IPS-11a (cell line): ENCODE data around the gene SPTAN1.

Source experiments
- H3K4me3 ChIP-seq: one replicate; pipeline ENCODE4 v1.5.1; 2013; ENCODE audit warnings: low read depth, low read length, control low read depth

The SPTAN1 gene

DNA sequence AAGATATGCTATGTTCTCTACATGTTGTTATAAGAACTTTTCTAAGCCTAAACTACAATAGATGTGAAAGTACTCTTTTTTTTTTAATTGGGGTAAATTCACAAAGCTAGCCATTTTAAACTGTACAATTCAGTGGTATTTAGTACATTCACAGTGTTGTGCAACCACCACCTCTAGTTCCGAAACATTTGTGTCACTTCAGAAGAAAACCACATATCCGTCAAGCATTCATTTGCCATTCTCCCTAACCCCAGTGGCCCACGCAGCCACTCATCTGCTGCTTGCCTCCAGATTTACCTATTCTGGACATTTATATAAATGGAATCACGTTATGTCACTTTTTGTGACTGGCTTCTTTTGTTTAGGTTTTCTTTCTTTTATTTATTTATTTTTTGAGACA, 43.1 kb downstream of the SPTAN1 start:
- H3K4me3 ChIP-seq, result no peak overlapping the region

DNA sequence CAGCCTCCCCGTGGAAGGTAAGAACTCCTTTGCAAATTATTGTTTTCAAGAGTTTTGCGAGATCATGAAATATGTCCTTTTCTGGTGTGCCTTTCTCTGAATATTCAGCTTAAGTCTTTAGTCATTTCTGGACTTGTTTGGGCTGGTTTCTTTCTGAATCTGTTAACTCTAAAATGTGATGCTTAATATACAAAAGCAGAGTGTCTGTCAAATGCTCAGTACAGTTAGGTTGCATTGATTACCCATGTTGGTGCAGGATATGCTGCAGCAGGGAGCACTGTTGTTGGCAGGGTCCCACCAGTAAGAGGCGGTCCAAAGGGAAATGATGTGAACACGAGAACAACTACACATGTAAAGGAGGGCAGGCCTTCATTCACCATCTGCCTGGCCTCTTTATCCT, 47.7 kb downstream of the SPTAN1 start:
- H3K4me3 ChIP-seq, result no peak overlapping the region

- H3K4me3 ChIP-seq, result no peak overlapping the region
Observed at GRCh38 chr9:128603697-128604096, 51.3 kb downstream of the SPTAN1 start.

- H3K4me3 ChIP-seq, result no peak overlapping the region
Observed at GRCh38 chr9:128607642-128608350, 55.4 kb downstream of the SPTAN1 start.

DNA sequence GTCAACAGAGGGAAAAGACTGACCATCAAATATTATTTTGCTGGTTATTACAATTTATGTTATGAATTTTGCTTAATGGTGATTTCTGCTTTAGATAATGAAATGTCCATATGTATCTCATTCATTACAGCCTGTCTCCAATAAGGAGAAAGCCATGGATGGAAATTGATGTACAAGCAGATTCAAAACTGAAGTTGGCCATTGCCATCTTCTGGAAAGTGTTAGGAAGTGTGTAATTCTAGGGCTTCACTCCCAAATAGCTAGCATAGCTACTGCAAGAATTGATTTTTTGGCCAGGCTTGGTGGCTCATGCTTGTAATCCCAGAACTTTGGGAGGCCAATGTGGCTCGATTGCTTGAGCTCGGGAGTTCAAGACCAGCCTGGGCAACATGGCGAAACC, 58.5 kb downstream of the SPTAN1 start:
- H3K4me3 ChIP-seq, result no peak overlapping the region

GRCh38 chr9:128611600-128612394, 59.4 kb downstream of the SPTAN1 start:
- H3K4me3 ChIP-seq, result no peak overlapping the region

GRCh38 chr9:128614728-128615127, 62.3 kb downstream of the SPTAN1 start:
- H3K4me3 ChIP-seq, result no peak overlapping the region

DNA sequence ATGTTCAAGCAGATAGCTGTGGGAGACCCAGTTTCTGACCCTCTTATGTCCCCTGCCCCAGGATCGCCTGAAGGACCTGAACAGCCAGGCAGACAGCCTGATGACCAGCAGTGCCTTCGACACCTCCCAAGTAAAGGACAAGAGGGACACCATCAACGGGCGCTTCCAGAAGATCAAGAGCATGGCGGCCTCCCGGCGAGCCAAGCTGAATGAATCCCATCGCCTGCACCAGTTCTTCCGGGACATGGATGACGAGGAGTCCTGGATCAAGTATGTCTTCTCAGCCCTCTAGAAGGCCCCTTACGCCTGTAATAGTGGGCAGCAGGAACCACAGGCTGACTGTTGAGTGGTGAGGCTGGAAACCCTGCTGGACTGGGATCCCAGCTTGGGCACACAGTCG, 63.2 kb downstream of the SPTAN1 start:
- H3K4me3 ChIP-seq, result no peak overlapping the region

DNA sequence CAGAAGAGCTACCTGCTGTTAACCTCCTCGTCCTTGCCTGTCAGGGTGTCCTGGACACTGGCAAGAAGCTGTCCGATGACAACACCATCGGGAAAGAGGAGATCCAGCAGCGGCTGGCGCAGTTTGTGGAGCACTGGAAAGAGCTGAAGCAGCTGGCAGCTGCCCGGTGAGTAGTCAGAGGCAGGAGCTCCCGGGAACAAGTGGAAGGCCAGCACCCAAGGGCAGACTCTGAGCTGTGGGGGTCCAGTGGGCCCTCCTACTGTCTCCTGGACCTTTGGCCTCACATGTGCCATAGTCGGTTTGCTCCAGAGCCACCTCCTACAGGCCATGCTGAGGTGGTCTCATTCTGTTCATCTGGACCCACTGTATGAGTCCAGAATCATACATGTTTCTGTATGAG, 65.6 kb downstream of the SPTAN1 start:
- H3K4me3 ChIP-seq, result no peak overlapping the region

GRCh38 chr9:128619127-128619526, 66.7 kb downstream of the SPTAN1 start:
- no peak overlapping the region for H3K4me3 ChIP-seq

GRCh38 chr9:128619779-128620178, 67.4 kb downstream of the SPTAN1 start:
- H3K4me3 ChIP-seq, result no peak overlapping the region

DNA sequence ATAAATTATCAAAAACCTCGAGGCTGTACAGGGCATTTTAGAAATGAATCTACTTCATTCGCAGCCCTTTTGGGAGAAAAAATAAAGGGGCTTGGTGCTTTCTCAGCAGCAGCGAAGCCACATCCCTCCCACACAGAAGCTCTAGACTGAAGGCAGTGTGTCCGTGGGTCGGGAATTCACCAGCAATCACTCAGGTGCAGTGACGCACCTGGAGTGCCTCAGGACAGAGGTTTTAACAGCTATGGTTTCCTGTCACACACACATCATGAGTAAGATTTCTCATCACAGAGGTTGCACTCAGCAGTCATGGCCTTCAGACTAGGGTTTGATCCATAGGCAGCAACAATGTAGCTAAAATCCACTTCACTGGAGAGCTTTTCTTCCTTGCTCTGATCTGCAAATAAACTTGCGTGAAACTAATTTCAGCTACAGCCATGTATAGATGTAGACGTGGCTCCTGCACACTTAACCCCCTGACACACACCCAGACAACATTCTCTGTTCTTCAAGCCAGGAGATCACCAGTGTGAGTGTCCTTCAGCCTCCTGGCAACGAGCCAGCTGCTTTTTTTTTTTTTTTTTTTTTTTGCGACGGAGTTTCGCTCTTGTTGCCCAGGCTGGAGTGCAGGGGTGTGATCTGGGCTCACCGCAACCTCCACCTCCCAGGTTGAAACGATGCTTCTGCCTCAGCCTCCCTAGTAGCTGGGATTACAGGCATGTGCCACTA, 69.5 kb downstream of the SPTAN1 start:
- no peak overlapping the region for H3K4me3 ChIP-seq

DNA sequence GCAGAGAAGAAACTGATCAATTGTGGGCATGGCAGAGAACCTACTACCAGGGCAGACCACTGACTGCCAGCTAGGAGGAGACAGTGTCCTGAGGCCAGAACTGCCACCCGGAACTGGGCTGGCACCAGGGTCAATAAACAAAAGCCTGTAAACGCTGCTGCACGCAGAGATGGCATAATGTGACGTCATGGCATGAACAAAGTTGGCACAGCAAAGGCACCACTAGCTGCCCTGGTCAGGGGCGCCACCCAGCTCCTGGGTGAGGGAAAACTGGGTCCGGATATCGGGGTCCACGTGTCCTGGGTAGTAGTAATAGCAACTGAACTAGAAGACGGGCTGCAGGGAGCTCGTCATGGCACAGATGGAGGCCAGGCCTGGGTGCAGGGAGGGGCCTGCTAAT, 72.2 kb downstream of the SPTAN1 start:
- H3K4me3 ChIP-seq, result no peak overlapping the region

DNA sequence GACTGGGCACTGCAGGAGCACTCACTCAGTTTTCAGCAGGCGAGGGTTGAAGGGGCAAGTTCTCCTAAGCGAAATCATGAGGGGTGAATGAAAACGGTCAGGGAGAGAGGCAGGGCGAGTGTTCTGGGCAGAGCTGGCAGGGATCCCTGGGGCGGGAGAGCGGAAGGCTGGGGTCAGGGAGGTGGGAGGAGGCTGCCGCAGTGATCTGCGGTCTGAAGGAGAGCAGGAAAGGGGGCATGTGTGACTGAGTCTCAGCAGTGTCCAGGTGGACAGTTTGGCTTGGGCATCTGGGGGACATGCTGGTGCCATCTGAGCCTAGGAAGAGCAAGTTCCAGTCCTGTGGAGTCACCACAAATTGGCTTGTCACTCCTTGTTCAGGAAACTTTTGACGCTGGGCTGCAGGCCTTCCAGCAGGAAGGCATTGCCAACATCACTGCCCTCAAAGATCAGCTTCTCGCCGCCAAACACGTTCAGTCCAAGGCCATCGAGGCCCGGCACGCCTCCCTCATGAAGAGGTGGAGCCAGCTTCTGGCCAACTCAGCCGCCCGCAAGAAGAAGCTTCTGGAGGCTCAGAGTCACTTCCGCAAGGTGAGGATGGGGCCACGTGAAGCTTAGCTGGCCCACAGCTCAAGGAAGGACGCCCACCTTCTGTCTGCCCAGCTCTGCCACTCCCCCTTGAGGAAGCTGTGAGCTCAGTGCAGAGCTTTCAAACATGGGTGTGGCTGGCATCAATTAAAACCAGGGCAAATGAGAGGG, 73.2 kb downstream of the SPTAN1 start:
- no peak overlapping the region for H3K4me3 ChIP-seq

DNA sequence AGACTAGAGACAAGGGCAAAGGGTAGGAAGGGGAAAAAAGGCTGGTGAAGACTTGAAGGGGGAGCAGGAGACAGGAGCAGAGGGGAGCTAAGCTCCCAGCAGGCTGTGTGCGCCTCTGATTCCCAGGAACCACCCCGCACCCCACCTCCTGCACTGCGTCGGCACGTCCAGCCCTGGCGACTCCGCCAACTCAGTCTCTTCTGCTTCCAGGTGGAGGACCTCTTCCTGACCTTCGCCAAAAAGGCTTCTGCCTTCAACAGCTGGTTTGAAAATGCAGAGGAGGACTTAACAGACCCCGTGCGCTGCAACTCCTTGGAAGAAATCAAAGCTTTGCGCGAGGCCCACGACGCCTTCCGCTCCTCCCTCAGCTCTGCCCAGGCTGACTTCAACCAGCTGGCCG, 73.8 kb downstream of the SPTAN1 start:
- no peak overlapping the region for H3K4me3 ChIP-seq

DNA sequence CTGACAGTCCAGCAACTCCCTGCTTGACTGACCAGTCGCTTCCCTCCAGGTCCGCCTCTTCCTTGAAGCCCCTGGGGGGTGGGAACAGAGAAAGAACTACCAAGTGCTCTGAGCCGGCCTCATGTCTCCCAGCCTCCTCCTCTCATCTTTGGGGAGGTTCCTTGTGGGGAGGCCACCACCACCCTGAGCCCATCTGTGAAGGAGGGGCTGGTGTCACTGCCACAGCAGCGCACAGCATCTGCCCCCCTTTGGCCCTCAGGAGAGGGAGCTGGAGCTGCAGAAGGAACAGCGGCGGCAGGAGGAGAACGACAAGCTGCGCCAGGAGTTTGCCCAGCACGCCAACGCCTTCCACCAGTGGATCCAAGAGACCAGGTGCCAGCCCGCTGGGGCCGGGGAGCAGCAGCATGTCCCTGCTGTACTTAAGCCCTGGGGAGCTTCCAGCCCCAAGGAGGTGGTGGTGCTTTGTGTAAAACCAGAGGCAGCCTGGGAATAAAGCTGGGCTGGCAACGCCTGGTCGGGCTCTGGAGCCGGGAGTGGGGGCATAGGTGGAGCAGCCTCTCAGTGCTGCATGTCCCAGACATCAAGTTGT, 74.8 kb downstream of the SPTAN1 start:
- no peak overlapping the region for H3K4me3 ChIP-seq

DNA sequence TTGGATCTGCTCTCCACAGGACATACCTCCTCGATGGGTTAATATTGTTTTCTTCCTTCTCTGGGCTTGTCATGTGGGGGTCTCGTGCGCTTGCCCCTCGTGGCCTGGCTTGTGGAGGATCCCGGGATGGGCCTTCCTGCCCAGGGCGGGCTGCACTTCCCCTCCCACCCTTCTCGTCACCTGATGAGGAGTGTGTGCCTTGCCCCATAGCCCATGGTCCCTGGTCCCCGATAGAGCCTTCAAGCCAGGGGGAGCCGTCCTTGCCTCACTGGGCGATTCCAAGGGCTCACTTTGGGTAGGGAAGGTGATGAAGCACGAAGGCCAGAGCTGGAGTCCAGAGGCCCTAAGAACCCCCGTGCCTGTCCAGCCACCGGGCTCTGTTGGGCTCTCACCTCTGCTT, 75.5 kb downstream of the SPTAN1 start:
- H3K4me3 ChIP-seq, result no peak overlapping the region

DNA sequence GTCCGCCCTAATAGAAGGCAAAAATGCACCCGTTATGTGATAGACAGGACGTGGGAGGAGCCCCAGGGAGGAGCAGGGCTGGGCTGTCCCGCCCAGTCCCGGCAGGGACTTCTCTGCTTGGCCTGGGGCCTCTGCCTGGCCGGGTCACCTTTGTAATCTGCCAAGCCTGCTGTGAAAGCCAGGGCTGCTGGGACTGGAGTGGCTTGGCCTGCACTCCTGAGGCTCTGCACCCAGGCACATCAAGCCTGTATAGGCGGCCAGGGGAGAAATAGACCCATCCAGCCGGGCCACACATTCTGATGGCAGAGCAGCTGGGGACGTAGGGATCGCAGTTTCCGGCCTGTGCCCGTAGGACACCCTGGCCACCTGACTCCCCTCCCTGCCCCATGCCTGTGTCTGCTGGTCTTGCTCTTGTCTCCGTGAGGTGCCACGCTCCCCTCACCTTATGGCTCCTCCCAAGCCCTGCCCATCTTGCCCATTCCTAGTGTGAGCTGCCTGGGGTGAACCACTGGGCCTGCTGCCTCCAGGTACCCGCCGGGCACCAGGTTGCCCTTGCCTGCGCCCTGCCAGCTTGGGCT, 76.2 kb downstream of the SPTAN1 start:
- H3K4me3 ChIP-seq, result no peak overlapping the region

DNA sequence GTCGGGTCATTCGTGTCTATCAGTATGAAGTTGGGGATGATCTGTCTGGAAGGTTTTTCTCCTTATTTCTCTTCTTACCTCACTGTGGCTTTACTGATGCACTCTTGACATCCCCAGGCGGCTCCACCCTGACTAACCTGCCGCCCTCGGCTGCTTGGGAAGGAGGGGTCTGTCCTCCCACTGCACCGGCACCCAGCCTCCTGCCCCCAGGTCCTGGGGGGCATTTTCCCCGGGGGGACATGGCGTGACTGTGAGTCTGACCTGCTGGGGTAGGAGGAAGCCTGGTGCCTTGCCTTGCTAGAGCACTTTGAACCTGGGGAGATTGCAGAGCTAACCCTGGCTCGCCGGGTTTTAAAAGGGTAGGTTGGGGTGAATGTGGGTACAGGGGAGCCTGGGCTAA, 76.7 kb downstream of the SPTAN1 start:
- H3K4me3 ChIP-seq, result no peak overlapping the region

DNA sequence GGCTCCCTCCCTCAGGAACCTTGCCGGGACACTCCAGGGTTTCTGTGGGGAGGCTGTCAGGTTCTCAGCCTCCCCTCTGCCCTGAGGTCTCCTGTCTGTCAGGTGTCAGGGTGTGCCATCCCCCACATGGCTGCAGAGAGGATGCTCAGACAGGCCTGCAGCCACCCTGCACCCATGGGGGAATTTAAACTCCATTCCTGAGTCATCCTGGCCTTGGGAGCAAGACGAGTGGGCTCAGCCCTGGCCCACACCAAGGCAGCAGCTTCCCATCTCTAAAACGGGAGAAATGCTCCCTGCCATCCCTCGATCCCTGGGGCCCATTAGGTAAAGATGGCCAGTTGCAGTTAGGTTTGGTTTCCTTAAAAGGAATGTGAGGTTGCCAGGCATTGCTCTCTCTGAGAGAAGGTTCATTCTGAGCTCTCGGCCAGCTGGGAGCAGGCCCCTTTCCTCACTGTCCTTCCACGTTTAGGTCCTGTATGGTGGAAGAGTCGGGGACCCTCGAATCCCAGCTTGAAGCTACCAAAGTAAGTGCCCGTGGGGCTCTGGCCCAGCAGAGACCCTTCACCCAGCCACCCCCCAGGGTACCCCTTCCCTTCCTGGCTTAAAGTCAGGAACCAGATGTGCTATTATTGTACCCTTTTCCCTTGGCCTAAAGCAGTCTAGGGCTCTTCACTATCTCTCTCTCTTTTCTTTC, 77.6 kb downstream of the SPTAN1 start:
- H3K4me3 ChIP-seq, result no peak overlapping the region
